Esophagus squamous epithelium (tissue), 5 donors: ENCODE data around the gene DYRK1A. TPM values are rescaled to one million over a fixed set of nuclear protein-coding genes. Genes with fewer than 3 reads are reported as not detected.

Source experiments
- DNase-seq: peaks from one replicate; lab custom pipeline; 2025; lab: John Stamatoyannopoulos, UW
- H3K27ac ChIP-seq, 4 donors: fragments of 200-600 bp; sonication (generic); one replicate each; pipeline ENCODE4 v1.5.1; 2016 to 2019; ENCODE audit warnings: mild to moderate bottlenecking in 1 of 4
- H3K27me3 ChIP-seq, 4 donors: fragments of 200-600 bp; sonication (generic); 1 replicate in 3 of 4; 2 replicates in 1 of 4; pipeline versions ENCODE4 v1.5.1 to v1.6.0; 2017 to 2021; ENCODE audit warnings: antibody characterized with exemption in 1 of 4
- H3K36me3 ChIP-seq, 3 donors: fragments of 200-600 bp; sonication (generic); one replicate each; pipeline ENCODE4 v1.5.1; 2016 to 2019
- H3K4me1 ChIP-seq, 3 donors: fragments of 200-600 bp; sonication (generic); one replicate each; pipeline ENCODE4 v1.5.1; 2017 to 2019
- H3K4me3 ChIP-seq, 4 donors: fragments of 200-600 bp; sonication (generic); 1 replicate in 3 of 4; 2 replicates in 1 of 4; pipeline ENCODE4 v1.5.1; 2016 to 2019; ENCODE audit warnings: mild to moderate bottlenecking in 2 of 4, moderate library complexity in 1 of 4
- H3K9me3 ChIP-seq, 3 donors: fragments of 200-600 bp; sonication (generic); one replicate each; pipeline ENCODE4 v1.5.1; 2016 to 2019
- POLR2A ChIP-seq, 4 donors: fragments of 450-650 bp; IDR thresholded peaks; one replicate each; pipeline ENCODE4 v1.6.1; 2017; ENCODE audit warnings: antibody characterized with exemption in 4 of 4, mild to moderate bottlenecking in 4 of 4, moderate library complexity in 3 of 4
- WGBS, 2 donors: methylation state at CpG; one replicate each; pipeline ENCODE4 v1.1.5; 2018; 5-methylcytosine and 5-hydroxymethylcytosine counted together
- intact Hi-C: fragments of 100-400 bp; cut with DNase I; formaldehyde crosslinking; loops from one replicate; pipeline ENCODE4 v1.15.0; 2022
- total RNA-seq, 4 donors: library from RNA; depleted of rRNA; stranded (reverse); fragments of >200 nt; gene quantifications; one replicate each; pipeline ENCODE4 v1.1.0, GENCODE V29; 2016
- TF ChIP-seq, protein P1 (sequence below), 6 experiments: fragments of 450-650 bp in 4 of 6; fragments of 200-600 bp in 2 of 6; sonication (generic) in 2 of 6; IDR thresholded peaks; one replicate each; pipeline ENCODE4 v1.5.1; 2016 to 2019; ENCODE audit warnings: antibody characterized with exemption in 6 of 6, mild to moderate bottlenecking in 4 of 6, moderate library complexity in 4 of 6
- donor health status: DM: yes; HTN: yes; CAD: no.

Gene DYRK1A
- total RNA-seq, 4 donors from 2014 or later: 37.8 to 61.0 (median 45.4) TPM

DNA sequence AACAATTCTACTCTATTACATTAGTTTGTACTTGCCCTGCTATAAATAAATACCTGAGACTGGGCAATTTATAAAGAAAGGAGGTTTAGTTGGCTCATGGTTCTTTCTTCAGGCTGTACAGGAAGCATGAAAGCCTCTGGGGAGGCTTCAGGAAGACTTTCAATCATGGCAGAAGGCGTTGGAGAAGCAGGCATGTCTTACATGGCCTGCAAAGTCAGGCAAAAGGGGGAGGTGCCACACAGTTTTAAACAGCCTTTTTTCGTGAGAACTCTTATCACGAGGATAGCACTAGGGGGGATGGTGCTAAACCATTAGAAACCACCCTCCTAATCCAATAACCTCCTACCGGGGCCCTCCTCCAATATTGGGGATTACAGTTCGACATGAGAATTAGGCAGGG lies 102.9 kb downstream of the DYRK1A start:
- Histone ChIP-seq H3K27me3 (no peaks in the 10 kb centered on the region), H3K9me3 (no peaks in the 10 kb centered on the region), H3K4me3 (no peak overlapping the region), H3K36me3 (peaks cover 0 to 38% (median 0%) of the 10 kb centered on the region in 3 donors), H3K4me1 (peaks cover 0 to 13% (median 0%) of the 10 kb centered on the region in 3 donors), H3K27ac (no peak overlapping the region)
- DNase-seq: no peak
- no peak for TF ChIP-seq POLR2A (IDR thresholded peaks at IDR 0.05)
- TF ChIP-seq, protein P1, sequence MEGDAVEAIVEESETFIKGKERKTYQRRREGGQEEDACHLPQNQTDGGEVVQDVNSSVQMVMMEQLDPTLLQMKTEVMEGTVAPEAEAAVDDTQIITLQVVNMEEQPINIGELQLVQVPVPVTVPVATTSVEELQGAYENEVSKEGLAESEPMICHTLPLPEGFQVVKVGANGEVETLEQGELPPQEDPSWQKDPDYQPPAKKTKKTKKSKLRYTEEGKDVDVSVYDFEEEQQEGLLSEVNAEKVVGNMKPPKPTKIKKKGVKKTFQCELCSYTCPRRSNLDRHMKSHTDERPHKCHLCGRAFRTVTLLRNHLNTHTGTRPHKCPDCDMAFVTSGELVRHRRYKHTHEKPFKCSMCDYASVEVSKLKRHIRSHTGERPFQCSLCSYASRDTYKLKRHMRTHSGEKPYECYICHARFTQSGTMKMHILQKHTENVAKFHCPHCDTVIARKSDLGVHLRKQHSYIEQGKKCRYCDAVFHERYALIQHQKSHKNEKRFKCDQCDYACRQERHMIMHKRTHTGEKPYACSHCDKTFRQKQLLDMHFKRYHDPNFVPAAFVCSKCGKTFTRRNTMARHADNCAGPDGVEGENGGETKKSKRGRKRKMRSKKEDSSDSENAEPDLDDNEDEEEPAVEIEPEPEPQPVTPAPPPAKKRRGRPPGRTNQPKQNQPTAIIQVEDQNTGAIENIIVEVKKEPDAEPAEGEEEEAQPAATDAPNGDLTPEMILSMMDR (IDR thresholded peaks at IDR 0.05): no peak
- 84 to 94% methylated on average over 3 to 5 of the region's 5 CpGs for WGBS, 2 donors
- intact Hi-C loops: no loop called here

DNA sequence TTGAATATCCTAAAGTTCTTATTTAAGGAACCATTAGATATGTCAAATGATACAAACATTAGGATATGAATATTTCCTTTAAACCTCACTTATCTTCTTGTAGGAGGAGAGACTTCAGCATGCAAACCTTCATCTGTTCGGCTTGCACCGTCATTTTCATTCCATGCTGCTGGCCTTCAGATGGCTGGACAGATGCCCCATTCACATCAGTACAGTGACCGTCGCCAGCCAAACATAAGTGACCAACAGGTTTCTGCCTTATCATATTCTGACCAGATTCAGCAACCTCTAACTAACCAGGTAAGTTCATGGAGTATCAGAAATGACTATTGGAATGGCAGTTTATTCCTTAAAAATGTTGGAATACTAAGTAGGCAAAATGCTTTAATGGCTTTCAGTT lies 106.0 kb downstream of the DYRK1A start:
- no peaks in the 10 kb centered on the region for H3K27me3 ChIP-seq
- H3K4me1 ChIP-seq: peaks cover 0 to 33% (median 6%) of the 10 kb centered on the region in 3 donors
- H3K4me3 ChIP-seq: no peak overlapping the region
- H3K9me3 ChIP-seq: no peaks in the 10 kb centered on the region
- peaks cover 0 to 47% (median 0%) of the 10 kb centered on the region in 3 donors for H3K36me3 ChIP-seq
- intact Hi-C loops: no loop called here
- no peak overlapping the region for H3K27ac ChIP-seq
- 80 to 92% methylated on average over 4 of the region's 4 CpGs for WGBS, 2 donors
- no peak for DNase-seq
- TF ChIP-seq, protein P1 (IDR thresholded peaks at IDR 0.05): no peak
- no peak for TF ChIP-seq POLR2A (IDR thresholded peaks at IDR 0.05)

DNA sequence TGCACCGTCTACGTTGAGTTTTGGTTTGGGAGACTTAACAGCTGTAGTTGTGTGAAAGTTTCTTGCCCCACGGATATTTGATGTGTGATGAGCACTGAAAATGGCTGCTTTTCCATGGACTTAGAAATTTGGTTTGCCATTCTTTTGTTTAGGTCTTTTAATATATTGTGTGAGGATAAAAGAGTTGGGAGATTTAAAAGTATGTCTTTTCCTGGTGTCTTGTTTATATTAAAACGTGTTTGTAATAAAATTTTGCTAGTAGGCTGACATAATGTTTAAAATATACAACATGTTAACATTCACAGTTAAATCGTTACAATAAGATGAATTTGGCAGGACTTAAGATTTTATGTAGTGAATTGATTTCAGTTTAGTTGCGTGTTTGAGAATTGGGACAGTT lies 106.9 kb downstream of the DYRK1A start:
- Histone ChIP-seq H3K27me3 (no peaks in the 10 kb centered on the region), H3K4me1 (peaks cover 0 to 42% (median 6%) of the 10 kb centered on the region in 3 donors), H3K27ac (no peak overlapping the region), H3K9me3 (no peaks in the 10 kb centered on the region), H3K4me3 (no peak overlapping the region), H3K36me3 (peaks cover 0 to 45% (median 0%) of the 10 kb centered on the region in 3 donors)
- no peak for DNase-seq
- intact Hi-C loops: no loop called here
- TF ChIP-seq, protein P1 (IDR thresholded peaks at IDR 0.05): no peak
- TF ChIP-seq POLR2A (IDR thresholded peaks at IDR 0.05): no peak
- 82 to 84% methylated on average over 6 of the region's 6 CpGs for WGBS, 2 donors

DNA sequence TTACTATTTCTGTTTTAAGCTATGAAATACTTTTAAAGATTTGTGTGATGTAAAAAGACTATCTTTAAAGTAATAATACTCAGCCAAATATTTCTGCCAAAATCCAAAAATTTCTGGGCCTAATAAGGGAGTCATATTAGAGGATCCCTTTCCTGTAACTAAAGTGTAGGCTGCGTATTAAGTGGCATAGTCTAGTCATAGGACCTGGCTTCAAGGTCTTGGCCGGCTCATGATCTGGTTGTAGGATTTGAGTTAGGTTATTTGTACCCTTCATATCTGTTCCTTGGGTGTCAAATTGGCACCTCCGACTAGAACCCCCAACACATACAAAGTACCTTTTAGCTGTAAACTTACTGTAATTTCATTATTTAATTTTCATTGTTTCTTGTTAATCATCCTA lies 107.8 kb downstream of the DYRK1A start:
- intact Hi-C loops: no loop called here
- peaks cover 0 to 36% (median 0%) of the 10 kb centered on the region in 3 donors for H3K36me3 ChIP-seq
- WGBS, 2 donors: 89 to 96% methylated on average over 3 of the region's 3 CpGs

DNA sequence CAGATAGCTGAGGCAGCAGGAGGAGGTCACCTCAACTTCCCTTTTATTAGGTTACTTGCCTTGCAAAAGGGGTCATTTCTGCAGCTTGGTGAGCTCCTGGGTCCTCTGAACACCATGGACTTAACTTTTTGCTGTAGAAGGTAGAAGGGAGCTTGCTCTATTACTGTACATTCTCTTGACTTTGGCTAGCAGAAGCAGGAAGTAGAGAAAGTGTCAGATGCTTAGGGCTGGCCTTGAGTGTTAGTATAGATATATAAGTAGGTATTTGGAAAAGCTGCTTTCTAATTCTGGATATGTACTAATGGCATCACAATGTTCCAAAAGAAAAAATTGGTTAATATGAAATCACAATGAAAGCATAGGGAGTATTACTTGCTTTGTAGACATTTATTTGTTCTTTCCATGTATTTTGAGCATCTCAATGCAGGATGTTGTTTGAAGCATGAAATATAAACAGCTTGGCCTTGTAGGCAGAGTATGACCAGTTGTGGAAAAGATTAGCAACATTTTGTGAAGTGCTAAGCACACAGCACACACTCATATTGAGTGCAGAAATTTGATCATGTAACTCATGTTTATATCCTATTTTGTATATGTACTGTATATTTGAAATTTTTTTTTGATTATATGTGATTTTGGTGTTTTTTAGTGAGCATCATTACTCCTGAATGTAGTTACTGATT lies 108.8 kb downstream of the DYRK1A start:
- intact Hi-C loops: no loop called here
- no peaks in the 10 kb centered on the region for H3K9me3 ChIP-seq
- H3K4me3 ChIP-seq: no peak overlapping the region
- peaks cover 0 to 48% (median 6%) of the 10 kb centered on the region in 3 donors for H3K4me1 ChIP-seq
- H3K27me3 ChIP-seq: no peaks in the 10 kb centered on the region
- DNase-seq: no peak
- H3K36me3 ChIP-seq: peaks cover 0 to 33% (median 0%) of the 10 kb centered on the region in 3 donors
- no peak overlapping the region for H3K27ac ChIP-seq
- TF ChIP-seq POLR2A (IDR thresholded peaks at IDR 0.05): no peak
- TF ChIP-seq, protein P1 (IDR thresholded peaks at IDR 0.05): no peak

More for the DNA sequence above, 107.8 kb downstream of the DYRK1A start:
- no peaks in the 10 kb centered on the region for H3K27me3 ChIP-seq
- H3K4me3 ChIP-seq: no peak overlapping the region
- DNase-seq: no peak
- no peaks in the 10 kb centered on the region for H3K9me3 ChIP-seq
- TF ChIP-seq POLR2A (IDR thresholded peaks at IDR 0.05): no peak
- TF ChIP-seq, protein P1 (IDR thresholded peaks at IDR 0.05): no peak
- H3K4me1 ChIP-seq: peaks cover 0 to 48% (median 6%) of the 10 kb centered on the region in 3 donors
- H3K27ac ChIP-seq: no peak overlapping the region
